Measurements from ENCODE around the gene BLOC1S4.
"Not testable (repeated sequence)": the region's sequence is repeated elsewhere in the genome, so short reads cannot be mapped to it uniquely, and the experiment has no call there.

BLOC1S4 gene

DNA sequence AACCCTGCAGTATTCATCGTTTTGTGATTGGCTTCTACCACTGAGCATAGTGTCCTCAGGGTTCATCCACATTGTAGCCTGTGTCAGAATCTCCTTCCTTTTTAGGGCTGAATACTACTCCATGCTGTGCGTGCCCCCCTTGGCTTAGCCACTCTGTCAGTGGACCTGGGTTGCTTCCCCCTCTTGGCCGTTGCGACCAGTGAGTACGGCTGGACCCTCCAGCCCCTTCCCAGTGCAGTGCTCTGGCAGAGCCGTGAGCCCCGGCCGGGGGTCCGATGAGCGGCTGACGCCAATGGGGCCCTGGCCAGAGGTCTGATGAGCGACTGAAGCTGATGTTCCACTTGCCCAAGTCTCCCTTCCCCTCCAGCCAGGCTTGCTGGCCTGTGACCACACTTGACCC is 6.9 kb downstream of the BLOC1S4 start:
- Histone ChIP-seq H3K27ac (ENCODE audit: low read depth, low read length) (no peak overlapping the region), H3K36me3 (ENCODE audit: insufficient read depth, low read length) (no peaks in the 10 kb centered on the region), H3K4me3 (ENCODE audit: low read depth in 1 of 2, low read length in 2 of 2) (no peak overlapping the region), H3K4me1 (ENCODE audit: insufficient read depth, low read length) (peaks cover 8% of the 10 kb centered on the region), H3K9ac (ENCODE audit: low read length) (no peak overlapping the region), H3K27me3 (ENCODE audit: control insufficient read depth in 1 of 2, insufficient read depth in 2 of 2, low read length in 2 of 2) (no peaks in the 10 kb centered on the region), H3K9me3 (ENCODE audit: low read length) (no peaks in the 10 kb centered on the region)

DNA sequence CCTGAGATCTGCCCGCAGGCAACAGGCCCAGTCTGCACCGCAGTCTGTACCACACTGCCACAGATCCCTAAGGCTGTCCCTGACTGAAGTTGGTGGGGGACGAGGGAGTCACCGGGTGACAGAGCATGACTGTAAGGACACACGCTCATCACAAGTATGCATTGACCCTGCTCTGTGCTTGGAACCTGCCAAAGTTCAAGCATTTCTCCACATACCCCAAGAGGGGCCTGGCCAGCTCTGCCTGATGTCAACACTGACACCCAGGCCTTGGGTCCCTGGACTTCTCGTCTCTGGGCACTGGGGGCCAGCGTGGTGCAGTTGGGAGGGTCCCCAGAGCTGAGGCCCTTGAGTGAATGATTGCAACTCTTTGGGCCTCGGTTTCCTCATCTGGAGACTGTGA is 7.9 kb downstream of the BLOC1S4 start:
- H3K9ac ChIP-seq (ENCODE audit: low read length), result no peak overlapping the region
- peaks cover 8% of the 10 kb centered on the region for H3K4me1 ChIP-seq (ENCODE audit: insufficient read depth, low read length)
- no peak overlapping the region for H3K4me3 ChIP-seq (ENCODE audit: low read depth in 1 of 2, low read length in 2 of 2)
- no peaks in the 10 kb centered on the region for H3K36me3 ChIP-seq (ENCODE audit: insufficient read depth, low read length)
- no peaks in the 10 kb centered on the region for H3K9me3 ChIP-seq (ENCODE audit: low read length)
- H3K27ac ChIP-seq (ENCODE audit: low read depth, low read length), result no peak overlapping the region
- H3K27me3 ChIP-seq (ENCODE audit: control insufficient read depth in 1 of 2, insufficient read depth in 2 of 2, low read length in 2 of 2), result no peaks in the 10 kb centered on the region

DNA sequence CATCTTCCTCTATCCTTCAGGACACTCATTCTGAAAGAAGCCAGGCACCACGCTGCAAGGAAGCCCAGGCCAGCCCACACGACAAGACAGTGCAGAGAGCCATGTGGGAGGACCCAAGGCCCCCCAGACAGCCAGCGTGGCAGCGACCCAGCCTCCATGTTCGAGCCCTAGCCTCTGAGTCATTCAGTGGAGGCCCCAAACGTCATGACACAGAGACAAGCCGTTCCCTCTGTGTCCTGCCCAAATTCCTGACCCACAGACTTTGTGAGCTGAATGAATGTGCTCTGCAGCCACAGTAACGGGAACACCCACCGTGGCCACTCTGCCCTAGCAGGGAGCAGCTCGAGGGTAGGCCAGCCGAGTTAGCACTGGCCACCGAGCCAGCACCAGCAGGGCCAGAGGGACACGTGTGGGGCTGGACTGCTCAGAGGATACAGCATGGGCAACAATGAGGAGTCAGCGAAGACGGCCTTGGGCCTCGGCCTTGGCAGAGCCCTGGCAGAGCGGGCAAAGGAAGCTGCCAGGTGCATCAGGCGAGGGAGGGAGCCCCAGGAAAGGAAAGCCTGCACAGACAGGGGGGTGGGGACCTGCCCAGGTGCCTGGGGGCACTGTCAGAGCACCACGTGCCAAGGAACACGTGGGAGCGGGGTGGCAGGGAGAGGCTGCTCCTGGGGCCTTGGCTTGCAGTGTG is 8.6 kb downstream of the BLOC1S4 start:
- Histone ChIP-seq H3K9me3 (ENCODE audit: low read length) (no peaks in the 10 kb centered on the region), H3K9ac (ENCODE audit: low read length) (no peak overlapping the region), H3K27ac (ENCODE audit: low read depth, low read length) (no peak overlapping the region), H3K4me3 (ENCODE audit: low read depth in 1 of 2, low read length in 2 of 2) (no peak overlapping the region), H3K4me1 (ENCODE audit: insufficient read depth, low read length) (peaks cover 8% of the 10 kb centered on the region), H3K36me3 (ENCODE audit: insufficient read depth, low read length) (no peaks in the 10 kb centered on the region), H3K27me3 (ENCODE audit: control insufficient read depth in 1 of 2, insufficient read depth in 2 of 2, low read length in 2 of 2) (no peaks in the 10 kb centered on the region)

DNA sequence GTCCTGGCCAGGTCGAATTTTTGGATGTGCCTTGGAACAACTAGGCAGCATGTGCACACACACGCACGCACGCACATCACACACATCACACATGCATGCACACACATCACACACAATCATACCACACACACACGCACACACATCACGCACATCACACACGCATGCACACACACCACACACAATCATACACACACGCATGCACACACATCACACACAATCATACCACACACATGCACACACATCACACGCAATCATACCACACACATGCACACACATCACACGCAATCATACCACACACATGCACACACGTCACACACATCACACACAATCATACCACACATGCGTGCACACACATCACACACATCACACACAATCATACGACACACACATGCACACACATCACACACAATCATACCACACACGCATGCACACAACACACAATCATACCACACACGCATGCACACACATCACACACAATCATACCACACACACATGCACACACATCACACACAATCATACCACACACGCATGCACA is 9.5 kb downstream of the BLOC1S4 start:
- not testable (repeated sequence) for H3K9me3 ChIP-seq (ENCODE audit: low read length); H3K27ac ChIP-seq (ENCODE audit: low read depth, low read length); H3K9ac ChIP-seq (ENCODE audit: low read length); H3K4me1 ChIP-seq (ENCODE audit: insufficient read depth, low read length); H3K36me3 ChIP-seq (ENCODE audit: insufficient read depth, low read length); H3K4me3 ChIP-seq (ENCODE audit: low read depth in 1 of 2, low read length in 2 of 2); H3K27me3 ChIP-seq (ENCODE audit: control insufficient read depth in 1 of 2, insufficient read depth in 2 of 2, low read length in 2 of 2)

DNA sequence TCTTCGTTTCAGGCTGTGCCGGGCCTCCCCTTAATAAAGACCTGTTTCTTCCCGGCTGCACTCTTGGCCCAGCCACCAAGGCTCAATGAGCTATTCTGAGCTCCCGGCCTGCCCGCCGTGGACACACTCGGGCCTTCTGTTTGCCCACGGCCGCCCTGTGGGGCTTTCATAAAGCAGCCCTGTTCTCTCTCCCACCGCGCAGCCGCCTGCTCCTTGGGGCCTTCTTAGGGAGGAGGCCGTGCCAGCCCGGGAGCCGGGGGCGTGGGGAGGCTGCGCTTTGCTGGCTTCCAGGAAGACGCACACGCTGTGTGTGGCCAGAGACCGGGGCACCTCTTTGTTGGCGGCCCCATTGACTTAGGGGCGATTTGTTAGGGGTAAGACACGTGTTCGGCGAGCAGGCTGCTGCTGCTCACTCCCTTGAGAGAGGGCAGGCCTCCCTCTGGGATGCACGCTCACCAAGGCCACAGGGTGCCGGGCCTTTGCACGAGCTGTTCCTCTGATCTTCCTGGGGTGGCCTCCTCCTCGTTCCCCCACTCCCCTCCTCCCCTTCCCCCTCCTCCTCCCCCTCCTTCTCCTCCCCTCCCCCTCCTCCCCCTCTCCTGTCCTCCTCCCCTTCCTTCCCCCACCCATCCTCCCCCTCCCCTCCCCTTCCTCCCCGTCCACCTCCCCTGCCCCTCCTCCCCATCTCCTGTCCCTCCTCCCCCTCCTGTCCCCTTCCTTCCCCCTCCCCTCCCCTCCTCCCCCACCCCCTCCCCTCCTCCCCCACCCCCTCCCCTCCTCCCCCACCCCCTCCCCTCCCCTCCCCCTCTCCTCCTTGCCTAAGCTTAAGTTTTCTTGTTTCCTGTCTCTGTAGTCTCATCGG is 11.3 kb downstream of the BLOC1S4 start:
- Histone ChIP-seq H3K4me3 (ENCODE audit: low read depth in 1 of 2, low read length in 2 of 2) (no peak overlapping the region), H3K27ac (ENCODE audit: low read depth, low read length) (no peak overlapping the region)

DNA sequence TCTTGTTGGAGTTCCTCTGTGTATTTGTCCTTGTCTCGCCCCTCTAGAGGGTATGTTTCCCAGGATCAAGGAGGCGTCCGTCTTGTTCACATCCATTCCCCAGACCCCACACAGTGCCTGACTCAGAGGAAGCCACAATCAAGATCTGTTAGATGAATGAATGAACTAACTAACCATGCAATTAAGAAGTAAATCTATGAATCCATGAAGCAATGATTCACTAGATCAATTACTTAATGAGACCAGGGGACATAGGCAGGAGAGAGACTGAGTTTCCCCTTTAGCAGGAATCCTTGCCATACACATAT is 11.9 kb downstream of the BLOC1S4 start:
- Histone ChIP-seq H3K9me3 (ENCODE audit: low read length) (no peaks in the 10 kb centered on the region), H3K4me1 (ENCODE audit: insufficient read depth, low read length) (no peaks in the 10 kb centered on the region), H3K36me3 (ENCODE audit: insufficient read depth, low read length) (no peaks in the 10 kb centered on the region), H3K27me3 (ENCODE audit: control insufficient read depth in 1 of 2, insufficient read depth in 2 of 2, low read length in 2 of 2) (no peaks in the 10 kb centered on the region), H3K9ac (ENCODE audit: low read length) (no peak overlapping the region), H3K27ac (ENCODE audit: low read depth, low read length) (no peak overlapping the region), H3K4me3 (ENCODE audit: low read depth in 1 of 2, low read length in 2 of 2) (no peak overlapping the region)

More for the DNA sequence above, 11.3 kb downstream of the BLOC1S4 start:
- Histone ChIP-seq H3K27me3 (ENCODE audit: control insufficient read depth in 1 of 2, insufficient read depth in 2 of 2, low read length in 2 of 2) (no peaks in the 10 kb centered on the region), H3K9ac (ENCODE audit: low read length) (no peak overlapping the region), H3K9me3 (ENCODE audit: low read length) (no peaks in the 10 kb centered on the region), H3K4me1 (ENCODE audit: insufficient read depth, low read length) (no peaks in the 10 kb centered on the region), H3K36me3 (ENCODE audit: insufficient read depth, low read length) (no peaks in the 10 kb centered on the region)

DNA sequence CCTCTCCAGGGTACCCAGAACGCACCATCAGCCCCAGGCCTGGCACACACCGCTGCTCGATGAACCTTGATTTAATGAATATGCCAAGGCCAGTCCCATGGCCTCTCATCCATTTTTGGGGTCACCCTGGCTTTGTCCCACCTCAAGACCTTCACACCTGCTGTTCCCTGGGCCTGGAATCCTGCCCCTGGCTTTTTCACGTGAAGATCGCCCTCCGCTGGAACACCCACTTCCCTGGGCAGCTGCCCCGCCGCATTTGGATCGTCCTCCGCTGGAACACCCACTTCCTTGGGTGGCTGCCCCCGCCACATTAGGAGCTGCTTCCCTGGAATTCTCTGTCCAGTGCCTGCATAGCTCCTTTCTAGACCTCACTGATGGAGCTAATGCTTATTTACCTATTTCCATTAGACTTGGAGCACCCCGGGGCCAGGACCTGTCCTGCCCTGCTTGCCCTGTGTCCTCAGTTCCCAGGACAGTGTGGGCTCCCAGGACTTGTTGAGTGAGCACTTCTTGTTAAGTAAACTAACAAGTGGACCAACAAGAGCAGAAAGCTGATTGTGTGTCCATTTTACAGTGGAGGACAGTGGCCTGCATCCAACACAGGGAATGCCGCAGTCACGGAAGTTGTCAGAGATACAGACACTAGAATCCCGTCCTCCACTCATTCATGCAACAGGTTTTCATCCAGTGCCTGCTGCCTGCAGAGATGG is 12.5 kb downstream of the BLOC1S4 start:
- H3K27me3 ChIP-seq (ENCODE audit: control insufficient read depth in 1 of 2, insufficient read depth in 2 of 2, low read length in 2 of 2), result no peaks in the 10 kb centered on the region
- H3K4me3 ChIP-seq (ENCODE audit: low read depth in 1 of 2, low read length in 2 of 2), result no peak overlapping the region
- no peaks in the 10 kb centered on the region for H3K4me1 ChIP-seq (ENCODE audit: insufficient read depth, low read length)
- H3K27ac ChIP-seq (ENCODE audit: low read depth, low read length), result no peak overlapping the region
- no peak overlapping the region for H3K9ac ChIP-seq (ENCODE audit: low read length)
- no peaks in the 10 kb centered on the region for H3K36me3 ChIP-seq (ENCODE audit: insufficient read depth, low read length)
- H3K9me3 ChIP-seq (ENCODE audit: low read length), result no peaks in the 10 kb centered on the region

DNA sequence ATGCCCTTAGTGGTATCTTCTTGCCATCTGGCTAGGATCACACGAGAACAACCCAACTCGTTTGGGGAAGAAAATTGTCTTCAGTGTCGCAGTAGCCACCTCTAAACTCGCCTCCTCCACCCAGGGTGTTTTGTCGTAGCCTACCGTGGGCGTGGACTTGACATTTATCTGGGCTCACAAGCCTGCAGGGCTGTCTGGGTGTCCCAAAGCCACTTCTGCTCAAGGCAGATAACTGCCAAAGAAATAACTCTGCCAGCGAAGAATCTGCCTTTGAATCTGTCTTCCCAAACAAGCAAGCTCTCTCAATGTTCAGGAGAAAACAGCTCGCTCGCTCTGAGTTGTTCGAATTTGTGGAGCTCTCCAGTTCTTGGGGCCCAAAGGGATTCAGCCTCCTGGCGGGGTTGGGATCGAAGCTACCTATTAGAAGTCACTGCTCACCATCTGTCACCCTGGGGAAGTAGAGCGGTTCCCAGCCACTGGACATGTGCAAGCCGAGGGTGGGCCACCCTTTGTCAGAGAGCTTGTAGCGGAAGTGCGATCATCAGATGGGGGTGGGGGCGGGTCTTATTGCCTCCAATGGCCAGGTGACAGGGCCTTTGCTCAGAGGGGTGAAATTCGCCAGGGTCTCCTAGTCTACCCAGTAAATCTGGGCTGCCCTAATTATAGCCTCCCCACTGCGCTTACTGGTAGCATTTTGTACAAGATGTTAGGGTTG is 14.8 kb downstream of the BLOC1S4 start:
- H3K4me3 ChIP-seq (ENCODE audit: low read depth in 1 of 2, low read length in 2 of 2), result no peak overlapping the region
- no peaks in the 10 kb centered on the region for H3K36me3 ChIP-seq (ENCODE audit: insufficient read depth, low read length)
- no peaks in the 10 kb centered on the region for H3K9me3 ChIP-seq (ENCODE audit: low read length)
- H3K9ac ChIP-seq (ENCODE audit: low read length), result no peak overlapping the region
- H3K27ac ChIP-seq (ENCODE audit: low read depth, low read length), result no peak overlapping the region
- no peaks in the 10 kb centered on the region for H3K4me1 ChIP-seq (ENCODE audit: insufficient read depth, low read length)
- no peaks in the 10 kb centered on the region for H3K27me3 ChIP-seq (ENCODE audit: control insufficient read depth in 1 of 2, insufficient read depth in 2 of 2, low read length in 2 of 2)

DNA sequence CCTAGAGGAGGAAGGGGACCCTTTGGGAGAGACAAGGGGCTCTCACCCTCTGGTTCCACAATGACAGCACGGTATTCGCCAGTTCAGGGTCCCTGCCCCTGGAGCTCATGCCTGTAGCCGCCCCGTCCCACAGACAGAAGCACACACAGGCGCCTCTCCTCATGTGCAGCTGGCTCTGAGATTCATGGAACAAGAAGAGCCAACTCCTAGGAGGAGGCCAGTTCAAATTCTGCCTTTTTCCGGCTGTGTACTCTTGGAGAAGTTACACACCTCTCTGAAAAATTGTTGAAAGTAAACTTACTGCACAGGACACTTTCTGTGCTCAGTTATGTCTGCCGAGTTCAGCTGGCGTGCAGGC is 15.3 kb downstream of the BLOC1S4 start:
- no peak overlapping the region for H3K27ac ChIP-seq (ENCODE audit: low read depth, low read length)
- H3K36me3 ChIP-seq (ENCODE audit: insufficient read depth, low read length), result no peaks in the 10 kb centered on the region
- H3K4me3 ChIP-seq (ENCODE audit: low read depth in 1 of 2, low read length in 2 of 2), result no peak overlapping the region
- no peak overlapping the region for H3K9ac ChIP-seq (ENCODE audit: low read length)
- no peaks in the 10 kb centered on the region for H3K9me3 ChIP-seq (ENCODE audit: low read length)
- no peaks in the 10 kb centered on the region for H3K27me3 ChIP-seq (ENCODE audit: control insufficient read depth in 1 of 2, insufficient read depth in 2 of 2, low read length in 2 of 2)
- H3K4me1 ChIP-seq (ENCODE audit: insufficient read depth, low read length), result no peaks in the 10 kb centered on the region

DNA sequence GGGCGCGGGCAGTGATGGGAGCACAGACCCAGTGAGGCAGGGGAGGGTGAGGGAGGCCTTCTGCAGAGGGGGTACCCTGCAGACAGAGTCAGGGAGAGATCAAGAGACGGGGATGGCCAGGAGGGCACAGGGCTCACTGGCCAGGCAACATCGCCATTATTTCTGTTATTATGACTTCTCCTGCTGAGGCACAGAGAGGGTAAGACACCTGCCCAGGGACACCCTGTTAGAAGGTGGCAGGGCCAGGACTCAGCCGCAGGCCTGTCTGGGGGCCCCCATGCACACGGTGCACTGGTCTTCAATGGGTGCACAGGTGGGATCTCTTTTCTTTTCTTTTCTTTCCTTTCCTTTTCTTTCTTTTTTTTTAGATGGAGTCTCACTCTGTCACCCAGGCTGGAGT is 15.8 kb downstream of the BLOC1S4 start:
- no peaks in the 10 kb centered on the region for H3K27me3 ChIP-seq (ENCODE audit: control insufficient read depth in 1 of 2, insufficient read depth in 2 of 2, low read length in 2 of 2)
- H3K36me3 ChIP-seq (ENCODE audit: insufficient read depth, low read length), result no peaks in the 10 kb centered on the region
- H3K4me1 ChIP-seq (ENCODE audit: insufficient read depth, low read length), result no peaks in the 10 kb centered on the region
- H3K9ac ChIP-seq (ENCODE audit: low read length), result no peak overlapping the region
- no peaks in the 10 kb centered on the region for H3K9me3 ChIP-seq (ENCODE audit: low read length)
- no peak overlapping the region for H3K4me3 ChIP-seq (ENCODE audit: low read depth in 1 of 2, low read length in 2 of 2)
- no peak overlapping the region for H3K27ac ChIP-seq (ENCODE audit: low read depth, low read length)

Data from muscle layer of colon (tissue), 2 donors.